NCI-H2081 (cell line): ENCODE data around the gene AADAC.
"Not testable (repeated sequence)": the region's sequence is repeated elsewhere in the genome, so short reads cannot be mapped to it uniquely, and the experiment has no call there.

Source experiments
- DNase-seq, 2 experiments: peaks; one replicate each; lab custom pipeline; 2025; lab: John Stamatoyannopoulos, UW

The AADAC gene

DNA sequence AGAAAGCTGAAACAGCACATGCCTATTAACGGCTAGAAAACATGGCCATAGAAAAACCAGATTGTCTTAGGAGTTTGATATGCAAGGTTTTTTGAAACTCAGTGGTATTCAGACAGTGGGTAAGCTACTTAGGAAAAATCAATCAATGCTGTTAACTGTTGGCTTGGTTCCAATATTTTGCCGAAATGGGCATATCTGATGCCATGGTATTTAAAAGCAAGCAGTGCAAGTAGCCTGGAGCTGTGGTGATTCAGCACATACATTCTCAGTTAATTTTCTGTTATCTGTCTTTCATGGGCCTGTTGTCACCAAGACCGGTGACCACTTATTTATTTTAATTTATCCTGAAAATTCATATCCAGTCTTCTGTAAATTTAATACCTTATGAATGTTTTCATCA is 42.2 kb downstream of the AADAC start:
- no peak for DNase-seq

- no peak for DNase-seq
Measured at GRCh38 chr3:151856641-151857040, 42.7 kb downstream of the AADAC start.

- DNase-seq, result no peak
Measured at GRCh38 chr3:151859233-151859673, 45.3 kb downstream of the AADAC start.

DNA sequence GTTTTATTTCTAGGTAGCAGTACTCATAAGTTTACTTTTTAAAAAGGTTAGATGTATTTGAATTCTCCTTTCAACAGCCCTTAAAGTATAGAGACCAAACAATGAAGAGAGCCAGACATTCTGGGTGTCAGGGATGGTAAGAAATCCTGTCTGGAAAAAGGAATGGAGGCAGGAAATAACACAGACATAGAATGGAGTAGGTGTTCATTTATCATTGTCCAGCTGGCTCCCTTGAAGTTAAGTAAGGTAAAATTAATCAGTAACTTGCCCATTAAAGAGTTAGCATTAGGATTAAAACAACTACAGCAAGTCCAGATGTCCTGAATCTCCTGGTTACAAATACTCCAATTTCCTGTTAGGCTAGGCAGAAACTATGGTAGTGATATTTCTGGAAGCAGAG is 46.0 kb downstream of the AADAC start:
- DNase-seq, result no peak

DNA sequence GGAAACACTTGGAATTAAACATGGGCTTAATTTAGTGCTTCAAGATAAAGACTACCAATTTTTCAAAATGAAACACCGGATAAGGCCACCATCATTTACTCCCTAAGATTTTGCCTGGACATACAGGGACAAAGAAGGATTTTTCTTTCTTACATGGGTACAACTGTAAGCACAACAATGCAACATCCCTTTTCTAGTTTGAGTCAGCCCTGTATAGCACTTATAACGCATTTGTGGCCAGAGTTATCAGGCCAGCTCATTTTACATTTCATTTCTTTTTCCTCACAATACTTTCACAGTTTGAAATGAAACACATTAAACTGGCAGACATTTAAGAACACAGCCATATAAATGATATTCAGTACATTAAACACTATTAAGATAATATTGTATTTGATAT is 49.7 kb downstream of the AADAC start:
- DNase-seq, result no peak

- no peak for DNase-seq
Measured at GRCh38 chr3:151864423-151865101, 50.6 kb downstream of the AADAC start.

DNA sequence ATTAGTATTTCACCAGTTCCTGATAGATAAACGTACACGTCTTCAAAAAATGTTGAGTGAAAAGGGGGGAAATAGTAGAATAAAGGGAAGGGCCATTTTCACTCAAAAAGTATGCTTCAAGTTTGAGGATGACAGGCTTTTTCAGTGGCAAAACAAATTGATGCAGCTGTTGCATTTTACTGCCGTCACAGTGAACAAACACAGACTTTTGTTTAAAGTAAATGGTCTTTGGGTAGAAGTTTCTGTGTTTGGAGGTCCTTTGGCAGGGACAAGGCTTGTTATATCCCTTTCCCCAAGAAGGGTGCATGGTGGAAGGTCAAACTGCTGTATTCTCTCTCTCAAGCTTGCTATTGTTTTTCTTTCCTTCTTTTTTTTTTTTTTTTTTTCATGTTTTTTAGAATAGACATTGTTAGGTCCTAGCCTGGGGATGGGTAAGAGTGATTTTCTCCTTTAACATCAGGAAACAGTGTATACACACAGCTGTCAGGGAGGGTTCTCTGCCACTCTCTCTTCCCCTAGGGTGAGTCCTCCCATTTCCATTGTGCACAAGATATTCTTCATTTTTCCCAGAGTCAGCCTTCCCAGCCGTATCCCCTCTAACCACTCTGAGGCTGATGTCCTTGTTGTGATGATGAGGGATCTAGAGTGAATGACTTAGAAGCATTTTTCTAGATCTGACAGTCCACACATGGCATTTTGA is 52.9 kb downstream of the AADAC start:
- no peak for DNase-seq

DNA sequence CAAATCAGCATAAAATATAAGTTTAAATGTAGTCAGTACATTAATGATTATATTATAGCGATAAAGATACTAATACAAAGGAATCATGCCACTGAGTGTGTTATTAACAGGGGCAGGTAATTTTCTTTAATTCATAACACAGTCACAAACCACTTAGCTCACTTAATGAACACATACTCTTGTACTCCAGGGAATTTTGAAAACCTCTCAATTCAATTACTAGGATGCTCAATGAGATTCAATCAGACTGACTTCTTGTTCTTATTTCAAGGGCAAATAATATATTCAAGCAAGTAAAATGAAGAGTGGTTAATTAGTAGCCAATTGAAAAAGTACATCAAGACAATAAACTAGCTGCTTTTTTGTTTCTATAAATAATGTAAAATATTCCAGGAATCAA is 53.8 kb downstream of the AADAC start:
- DNase-seq, result no peak

- DNase-seq, result no peak
Measured at GRCh38 chr3:151869181-151869580, 55.3 kb downstream of the AADAC start.

DNA sequence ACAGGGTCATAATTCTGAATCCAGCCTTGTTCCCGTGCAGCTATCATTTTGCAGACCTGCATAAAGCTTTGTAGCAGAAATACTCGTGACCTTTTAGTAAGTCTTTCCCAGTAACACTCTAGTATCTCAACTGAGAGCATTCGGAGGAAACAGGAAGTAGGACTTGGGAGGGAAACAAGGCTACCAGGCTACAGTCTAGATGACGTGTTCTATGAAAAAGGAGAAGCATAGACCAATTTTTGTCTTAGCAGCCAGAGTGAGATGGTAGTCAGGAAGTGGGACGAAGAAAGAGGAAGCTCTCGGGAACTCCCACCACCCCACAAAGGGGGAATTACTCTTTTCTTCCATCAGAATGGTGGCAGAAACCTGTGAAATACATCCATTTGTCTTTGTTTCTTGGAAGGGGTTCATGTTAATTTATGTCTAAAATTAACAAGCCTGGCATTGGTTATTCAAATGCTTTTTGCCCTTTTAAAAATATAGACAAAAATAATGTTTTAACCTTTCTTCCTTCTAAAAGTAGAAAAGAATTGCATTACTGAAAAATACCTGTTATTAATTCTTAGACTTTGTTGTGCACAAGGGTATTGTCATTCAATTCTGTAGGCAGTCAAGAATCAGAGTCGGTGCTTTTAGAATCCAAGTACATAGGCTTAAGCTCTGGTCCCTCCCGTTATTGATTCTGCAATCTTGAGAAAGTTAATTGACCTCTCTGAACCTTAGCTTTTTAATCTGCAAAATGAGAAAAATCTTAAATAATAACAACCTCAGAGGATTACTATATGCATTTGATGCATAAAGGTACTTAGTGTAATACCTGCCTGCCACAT is 57.9 kb downstream of the AADAC start:
- DNase-seq, result no peak

- no peak for DNase-seq
Measured at GRCh38 chr3:151873398-151873797, 59.5 kb downstream of the AADAC start, which contains the start of gene SUCNR1. TSS of gene SUCNR1 (plus strand) at chr3:151873643. CDS start at chr3:151879893, 6,250 bp downstream.

DNA sequence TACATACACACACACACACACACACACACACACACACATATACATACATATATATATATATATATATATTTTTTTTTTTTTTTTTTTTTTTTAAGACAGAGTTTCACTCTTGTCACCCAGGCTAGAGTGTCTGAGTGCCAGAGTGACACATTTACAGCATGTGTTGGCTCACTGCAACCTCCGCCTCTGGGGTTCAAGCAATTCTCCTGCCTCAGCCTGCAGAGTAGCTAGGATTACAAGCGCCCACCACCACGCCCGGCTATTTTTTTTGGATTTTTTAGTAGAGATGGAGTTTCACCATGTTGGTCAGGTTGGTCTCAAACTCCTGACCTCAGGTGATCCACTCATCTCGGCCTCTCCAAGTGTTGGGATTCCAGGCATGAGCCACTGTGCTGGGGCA is 60.2 kb downstream of the AADAC start:
- not testable (repeated sequence) for DNase-seq

- DNase-seq, result no peak
Measured at GRCh38 chr3:151875759-151876158, 61.8 kb downstream of the AADAC start.

- DNase-seq, result no peak
Measured at GRCh38 chr3:151877269-151877668, 63.4 kb downstream of the AADAC start.
